Suppressor macrophage (primary cell): ENCODE data around the gene AHDC1.
"Not testable (repeated sequence)": the region's sequence is repeated elsewhere in the genome, so short reads cannot be mapped to it uniquely, and the experiment has no call there.

Experiments used
- DNase-seq, 4 experiments: peaks; one replicate each; pipeline ENCODE4 v3.0.0-alpha.2; 2020 to 2022

Gene AHDC1

DNA sequence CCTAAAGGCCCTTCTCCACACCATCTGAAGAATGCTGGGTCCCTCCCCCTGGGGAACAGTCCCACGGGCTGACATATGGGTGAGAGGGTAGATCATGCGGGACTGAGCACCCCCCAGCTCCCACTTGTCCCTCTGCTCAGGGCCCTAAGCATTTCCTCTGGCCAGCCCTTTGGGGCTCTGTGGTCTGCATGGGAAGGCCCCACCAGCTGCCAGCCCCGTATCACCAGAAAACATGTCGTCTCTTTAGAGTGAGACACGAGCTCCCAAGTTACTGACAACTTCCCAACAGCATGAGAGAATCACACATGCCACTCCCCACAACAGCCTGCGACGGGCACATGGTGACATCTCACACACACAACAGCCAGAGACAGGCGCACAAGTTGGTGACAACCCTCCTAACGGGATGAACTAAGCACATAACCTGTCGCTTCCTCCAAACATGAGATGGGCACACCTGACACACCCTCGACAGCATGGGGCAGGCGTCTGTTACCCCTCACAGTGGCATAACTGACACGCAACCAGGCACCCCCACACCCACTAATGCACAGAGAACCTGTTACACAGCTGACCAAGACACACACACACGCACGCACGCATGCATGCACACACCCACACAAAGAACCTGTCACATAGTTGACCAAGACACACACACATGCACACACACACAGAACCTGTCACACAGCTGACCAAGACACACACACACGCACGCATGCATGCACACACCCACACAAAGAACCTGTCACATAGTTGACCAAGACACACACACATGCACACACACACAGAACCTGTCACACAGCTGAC lies 41.2 kb downstream of the AHDC1 start:
- DNase-seq = no peak

- DNase-seq = no peak
These were observed 41.9 kb downstream of the AHDC1 start for GRCh38 chr1:27562021-27562420.

- no peak for DNase-seq
These were observed 42.6 kb downstream of the AHDC1 start for GRCh38 chr1:27561124-27561899.

DNA sequence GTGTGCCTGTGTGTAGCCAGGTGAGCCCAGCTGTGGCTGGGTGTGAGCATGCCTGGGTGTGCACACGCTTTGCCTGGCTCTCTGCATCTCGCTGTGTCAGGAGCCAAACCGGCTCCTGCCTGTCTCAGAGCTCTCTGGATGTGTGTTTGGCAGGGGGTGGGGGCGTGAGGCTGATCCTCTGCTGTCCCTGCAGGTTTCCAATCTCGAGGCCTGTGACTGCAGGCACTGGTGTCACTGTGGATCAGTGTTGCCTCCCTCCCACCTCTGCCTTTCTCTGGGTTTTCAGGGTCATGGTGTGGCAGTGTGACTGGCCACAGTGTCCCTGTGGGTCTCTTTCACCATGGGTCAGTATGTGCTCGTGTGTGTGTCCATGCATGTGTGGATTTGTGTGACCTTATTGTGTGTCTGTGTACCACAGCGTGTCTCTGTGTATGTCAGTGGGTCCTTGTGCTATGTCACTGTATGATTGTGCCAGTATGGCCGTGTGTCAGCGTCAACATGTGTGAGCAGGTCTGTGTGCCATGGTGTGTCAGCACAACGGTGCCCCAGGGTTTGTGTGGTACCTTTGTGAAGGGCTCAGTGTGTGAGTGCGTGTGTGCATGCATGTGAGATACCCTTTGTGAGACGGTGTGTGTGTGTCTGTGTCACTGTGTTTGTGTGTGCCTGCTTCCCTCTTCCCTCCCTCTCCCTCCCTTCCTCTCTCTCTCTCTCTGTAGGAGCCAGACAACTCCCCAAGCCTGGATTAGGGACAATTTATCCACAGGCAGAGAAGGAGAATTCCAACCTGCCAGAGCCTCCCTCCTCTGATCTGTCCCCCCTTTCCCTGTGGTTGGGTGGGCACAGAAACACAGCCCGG lies 43.4 kb downstream of the AHDC1 start:
- no peak for DNase-seq

GRCh38 chr1:27559466-27560030 lies 44.4 kb downstream of the AHDC1 start:
- no peak for DNase-seq

DNA sequence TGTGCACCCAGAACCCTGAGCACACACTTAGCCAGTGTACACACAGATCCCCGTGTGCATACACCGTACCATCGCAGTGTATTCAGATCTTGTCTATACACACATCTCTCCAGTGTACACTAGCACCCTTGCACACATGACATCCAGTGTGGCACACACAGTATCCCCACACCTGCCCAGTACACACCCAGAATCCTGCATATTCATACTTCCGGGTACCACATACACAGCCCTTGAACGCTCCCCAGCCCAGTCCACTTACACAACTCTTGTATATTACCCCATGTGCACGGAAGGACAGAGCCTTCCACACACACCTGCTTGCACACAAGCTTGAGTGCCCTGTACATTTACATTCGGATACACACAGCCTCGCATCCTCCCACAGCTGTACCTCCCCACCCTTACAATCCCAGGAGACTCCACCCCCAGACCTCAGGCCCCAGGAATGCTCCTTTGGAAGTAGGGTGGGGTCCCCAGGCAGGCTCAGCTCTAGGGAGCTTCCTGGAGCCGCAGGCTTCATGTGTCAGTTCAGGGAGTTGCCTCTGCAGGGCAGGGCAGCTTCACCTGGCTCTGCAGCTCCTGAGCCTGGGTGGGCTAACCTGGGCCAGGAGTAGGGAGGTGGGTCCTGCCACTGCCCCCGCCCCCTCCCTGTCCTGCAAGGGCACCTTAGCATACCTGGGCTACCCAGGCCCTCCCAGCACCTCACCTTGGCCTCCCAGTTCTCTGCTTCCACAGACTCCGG lies 46.2 kb downstream of the AHDC1 start:
- DNase-seq = no peak

DNA sequence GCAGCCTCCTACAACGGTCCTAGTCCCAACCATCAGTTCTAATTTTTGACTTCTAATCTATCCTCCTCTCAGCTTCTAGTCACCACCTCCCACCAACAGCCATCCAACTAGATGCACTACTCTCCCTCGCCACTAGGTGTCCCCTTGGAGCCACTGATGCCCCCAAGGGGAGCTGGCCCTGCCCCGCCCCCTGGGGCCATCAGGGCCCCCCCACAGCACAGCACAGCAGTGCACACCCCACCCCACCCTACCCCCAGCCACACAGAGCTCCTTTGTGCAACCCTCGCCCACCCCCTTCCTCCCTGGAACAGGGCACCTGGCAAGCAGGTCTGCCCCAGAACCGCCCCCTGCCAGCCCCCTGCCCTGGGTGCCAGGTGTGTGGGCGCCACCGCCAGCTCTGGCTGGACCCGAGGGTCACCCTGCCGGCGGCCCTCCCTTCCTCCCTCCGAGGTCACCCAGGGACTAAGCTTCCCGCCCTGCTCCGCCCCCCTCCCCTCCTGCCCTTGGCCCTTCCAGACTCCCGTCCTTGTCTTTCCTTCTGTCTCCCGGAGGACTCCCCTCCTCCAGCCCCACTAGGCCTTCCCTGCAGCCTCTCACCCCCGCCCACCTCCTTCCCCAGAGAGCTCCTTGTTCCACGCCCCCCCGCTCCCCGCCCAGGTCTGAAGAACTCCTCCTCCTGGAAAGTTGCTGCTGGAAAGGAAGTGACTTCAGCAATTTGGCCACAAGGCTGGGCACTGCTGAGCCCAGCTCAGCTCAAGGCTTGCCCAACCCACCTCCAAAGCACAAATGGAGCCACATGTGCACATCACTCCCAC lies 47.0 kb downstream of the AHDC1 start:
- peak; percentile 94 to 98 (median 97) for DNase-seq

DNA sequence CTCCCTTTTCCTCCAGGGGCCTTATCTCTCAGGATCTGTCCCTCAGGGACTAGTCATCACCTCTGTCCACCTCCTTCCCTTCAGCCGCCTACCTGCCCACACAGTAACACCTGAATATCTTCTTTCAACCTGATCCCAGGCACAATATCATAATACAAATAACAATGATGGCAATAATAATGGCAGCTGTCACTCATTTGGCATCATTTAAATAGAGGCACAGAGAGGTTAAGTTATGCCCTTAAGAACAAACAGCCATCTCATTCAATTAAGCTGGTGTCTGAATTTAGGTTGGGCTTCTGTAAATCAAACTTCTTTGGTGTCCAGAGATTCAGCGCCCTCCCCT lies 47.5 kb downstream of the AHDC1 start:
- DNase-seq = no peak

GRCh38 chr1:27555700-27556424 lies 48.1 kb downstream of the AHDC1 start:
- DNase-seq = peak in 3 of 4 experiments; percentile 23 to 35 (median 28)

DNA sequence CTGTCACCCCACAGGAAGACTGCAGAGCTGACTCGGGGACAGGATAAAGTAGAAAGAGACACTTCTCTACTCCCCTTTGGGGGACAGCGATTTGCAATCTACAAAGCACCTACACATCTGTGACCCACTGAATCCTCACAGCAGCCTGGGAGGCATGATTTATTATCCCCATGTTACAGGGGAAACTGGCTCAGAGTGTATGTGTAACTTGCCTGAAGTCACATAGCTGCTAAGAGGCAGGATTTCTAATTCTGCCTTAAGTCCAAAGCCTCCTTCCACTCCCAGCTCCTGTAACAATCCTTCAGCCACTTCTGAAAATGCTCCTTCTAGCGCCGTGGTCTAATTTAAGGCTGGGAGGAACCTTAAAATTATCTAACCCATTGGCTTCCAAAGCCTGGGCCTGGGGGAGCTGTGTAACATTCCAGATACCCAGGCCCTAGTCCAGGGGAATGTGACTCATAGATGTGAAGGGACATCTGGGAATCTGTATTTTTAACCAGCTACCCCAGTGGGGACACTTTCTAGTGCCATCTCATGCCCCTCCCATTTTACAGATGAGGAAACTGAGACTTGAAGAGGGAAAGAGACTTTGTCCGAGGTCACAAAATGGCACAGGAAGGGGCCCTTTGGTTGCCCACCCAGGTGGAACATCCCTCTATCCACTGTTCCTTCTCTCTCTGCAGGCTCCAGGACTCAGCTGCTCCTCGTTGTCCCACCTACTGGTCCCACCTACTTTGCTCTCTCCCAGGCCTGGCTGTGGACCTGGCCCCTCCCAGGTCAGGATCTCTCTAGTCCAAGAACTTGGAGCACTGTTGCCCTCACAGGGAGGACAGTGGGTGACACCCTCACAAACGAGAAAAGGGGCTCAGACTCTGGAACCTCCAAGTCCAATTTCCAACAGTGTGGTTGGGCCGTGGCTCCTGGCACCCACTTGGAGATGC lies 48.9 kb downstream of the AHDC1 start:
- no peak for DNase-seq

GRCh38 chr1:27554293-27554692 lies 49.7 kb downstream of the AHDC1 start:
- DNase-seq = no peak

- DNase-seq = not testable (repeated sequence)
These were observed 50.1 kb downstream of the AHDC1 start for GRCh38 chr1:27553823-27554222.

- no peak for DNase-seq
These were observed 51.0 kb downstream of the AHDC1 start for GRCh38 chr1:27552911-27553420.

GRCh38 chr1:27551953-27552312 lies 52.0 kb downstream of the AHDC1 start:
- DNase-seq = no peak

DNA sequence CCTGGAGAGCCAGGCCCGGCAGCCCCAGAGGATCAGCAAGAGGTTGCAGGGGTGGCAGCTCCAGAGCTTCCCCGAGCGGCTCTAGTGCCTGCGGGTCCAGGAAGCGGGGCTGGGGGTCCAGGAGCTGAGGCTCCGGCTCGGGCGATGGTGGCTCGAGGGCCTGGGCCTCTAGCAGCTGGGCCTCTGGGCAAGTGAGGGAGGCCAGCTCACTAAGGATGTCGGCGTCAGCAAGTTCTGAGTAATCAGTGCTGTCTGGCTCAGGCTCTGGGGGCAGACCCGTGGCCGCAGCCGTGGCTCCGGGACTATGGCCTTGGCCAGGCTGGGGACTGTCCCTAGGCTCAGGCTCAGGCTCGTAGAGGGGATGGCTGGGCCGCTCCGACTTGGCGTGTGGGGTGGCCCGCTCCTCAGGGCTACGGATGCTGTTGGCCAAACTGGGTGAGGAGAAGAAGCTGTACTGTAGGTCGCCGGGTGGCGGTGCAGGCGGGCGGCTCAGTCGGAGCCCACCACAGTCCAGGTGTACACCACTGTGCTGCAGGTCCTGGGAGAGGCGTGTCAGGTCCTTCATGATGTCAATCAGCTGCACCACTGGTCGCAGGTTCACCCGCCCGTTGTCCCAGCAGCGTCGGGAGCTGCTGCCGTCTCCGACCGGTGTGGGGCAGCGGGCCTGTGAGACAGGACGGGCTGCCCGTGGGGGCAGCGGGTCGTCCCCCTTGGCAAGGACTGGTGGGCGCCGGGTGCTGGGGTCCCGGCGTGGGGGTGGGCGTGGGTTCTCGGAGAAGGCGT lies 52.6 kb downstream of the AHDC1 start:
- DNase-seq = no peak

- no peak for DNase-seq
These were observed 53.3 kb downstream of the AHDC1 start for GRCh38 chr1:27550510-27551169.

- DNase-seq = no peak
These were observed 54.0 kb downstream of the AHDC1 start for GRCh38 chr1:27549807-27550408.
